KG1 (cell line): ENCODE results near the gene MIDN.

ENCODE experiments used
- DNase-seq: peaks from one replicate; lab custom pipeline; 2025; lab: John Stamatoyannopoulos, UW

The MIDN gene

DNA sequence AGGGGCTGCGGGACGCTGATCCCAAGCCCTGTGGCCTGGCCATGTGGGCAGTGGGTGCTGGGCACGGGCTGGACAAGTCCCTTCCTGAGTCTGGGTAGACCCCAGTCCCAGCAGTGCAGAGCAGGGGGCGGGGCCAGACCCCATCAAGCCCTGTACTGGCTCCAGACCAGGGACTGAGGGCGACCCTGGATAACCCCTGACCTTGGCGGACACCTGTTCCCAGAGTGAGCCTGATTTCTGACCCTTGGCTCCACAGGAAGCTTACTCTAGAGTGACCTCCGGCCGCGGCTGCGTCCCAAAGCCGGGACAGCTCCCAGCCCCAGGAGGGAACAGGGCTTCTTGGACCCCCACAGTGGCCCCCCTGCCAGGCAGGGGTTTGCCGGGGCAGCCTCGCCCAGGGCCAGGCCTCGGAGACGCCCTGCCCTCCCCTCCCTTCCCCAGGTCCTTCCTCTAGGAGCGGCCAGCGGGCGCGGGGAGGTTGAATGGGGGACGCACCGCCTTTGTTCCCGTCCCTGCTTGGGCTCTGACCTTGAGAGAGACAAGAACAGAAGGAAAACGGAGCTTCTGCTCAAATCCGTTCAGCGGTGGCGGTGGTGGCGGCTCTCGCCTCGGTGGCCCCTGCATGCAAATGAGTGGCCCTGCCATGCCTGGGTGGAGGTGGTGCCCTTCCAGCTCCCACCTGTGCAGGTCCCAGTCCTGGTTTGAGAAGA is 35.0 kb downstream of the MIDN start:
- DNase-seq = no peak

GRCh38 chr19:1283917-1284292 is 35.5 kb downstream of the MIDN start:
- DNase-seq = no peak

- no peak for DNase-seq
These were observed 36.1 kb downstream of the MIDN start for GRCh38 chr19:1284293-1284978.

DNA sequence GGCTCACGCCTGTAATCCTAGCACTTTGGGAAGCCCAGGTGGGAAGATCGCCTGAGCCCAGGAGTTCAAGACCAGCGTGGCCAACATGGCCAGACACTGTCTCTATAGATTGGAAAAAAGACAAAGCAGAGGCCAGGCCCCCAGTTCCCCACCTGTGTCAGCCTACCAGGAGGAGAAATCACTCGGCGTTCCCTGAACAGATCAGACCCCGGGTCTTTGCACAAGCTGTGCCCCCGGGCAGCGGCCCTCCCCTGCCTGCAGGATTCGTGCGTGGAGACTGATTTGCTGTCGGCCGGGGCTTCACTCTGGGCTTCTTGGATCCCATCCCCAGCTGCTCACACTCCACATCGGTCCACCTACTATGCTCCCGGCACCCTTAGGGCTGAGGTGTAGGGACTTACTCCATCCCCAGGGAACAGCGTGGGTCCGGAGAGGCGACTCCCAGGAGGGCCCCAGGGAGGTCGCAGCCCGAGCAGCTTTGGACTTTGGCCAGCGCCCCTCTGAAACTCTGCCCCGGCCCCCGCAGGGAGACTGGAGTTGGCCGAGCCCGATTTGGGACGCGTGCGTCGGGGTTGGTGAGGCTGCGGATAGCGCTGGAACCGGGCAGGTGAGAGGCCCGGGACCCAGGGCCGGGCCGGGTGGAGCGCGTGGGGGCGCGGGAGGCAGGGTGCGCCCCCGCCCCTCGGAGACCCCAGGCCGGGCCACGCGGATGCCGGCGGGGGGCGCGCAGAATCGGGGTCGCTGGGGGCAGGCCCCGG is 36.8 kb downstream of the MIDN start:
- DNase-seq = no peak

DNA sequence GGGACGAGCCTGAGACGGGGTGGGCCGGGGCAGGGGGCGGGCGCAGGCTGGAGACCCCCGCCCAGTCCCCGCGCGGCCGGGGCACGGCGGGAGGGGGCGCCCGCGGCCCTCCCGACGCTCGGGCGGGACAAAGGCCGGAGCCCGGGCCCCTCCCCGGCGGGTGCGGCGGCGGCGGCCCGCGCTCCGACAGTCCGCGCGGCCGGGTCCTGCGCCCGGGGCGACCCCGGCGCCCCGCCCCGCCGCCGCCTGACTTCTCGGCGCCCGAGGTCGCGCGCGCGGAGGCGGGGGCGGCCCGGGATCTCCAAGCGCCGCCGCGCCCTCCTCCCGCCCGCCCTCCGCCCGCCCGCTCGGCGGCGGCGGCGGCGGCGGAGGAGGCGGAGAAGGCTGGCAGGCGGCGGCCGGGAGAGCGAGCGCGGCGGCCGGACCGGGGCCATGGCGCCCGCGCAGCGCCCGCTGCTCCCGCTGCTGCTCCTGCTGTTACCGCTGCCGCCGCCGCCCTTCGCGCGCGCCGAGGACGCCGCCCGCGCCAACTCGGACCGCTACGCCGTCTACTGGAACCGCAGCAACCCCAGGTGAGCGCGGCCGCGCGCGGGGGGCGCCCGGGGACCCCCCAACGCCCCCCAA is 37.5 kb downstream of the MIDN start, which contains the start of gene EFNA2:
EFNA2 (plus strand) TSS at position 137 of the 624 bp plus-strand sequence; CDS start at position 433, 296 bp downstream.
- no peak for DNase-seq

GRCh38 chr19:1286487-1287353 is 38.3 kb downstream of the MIDN start:
- DNase-seq = no peak

DNA sequence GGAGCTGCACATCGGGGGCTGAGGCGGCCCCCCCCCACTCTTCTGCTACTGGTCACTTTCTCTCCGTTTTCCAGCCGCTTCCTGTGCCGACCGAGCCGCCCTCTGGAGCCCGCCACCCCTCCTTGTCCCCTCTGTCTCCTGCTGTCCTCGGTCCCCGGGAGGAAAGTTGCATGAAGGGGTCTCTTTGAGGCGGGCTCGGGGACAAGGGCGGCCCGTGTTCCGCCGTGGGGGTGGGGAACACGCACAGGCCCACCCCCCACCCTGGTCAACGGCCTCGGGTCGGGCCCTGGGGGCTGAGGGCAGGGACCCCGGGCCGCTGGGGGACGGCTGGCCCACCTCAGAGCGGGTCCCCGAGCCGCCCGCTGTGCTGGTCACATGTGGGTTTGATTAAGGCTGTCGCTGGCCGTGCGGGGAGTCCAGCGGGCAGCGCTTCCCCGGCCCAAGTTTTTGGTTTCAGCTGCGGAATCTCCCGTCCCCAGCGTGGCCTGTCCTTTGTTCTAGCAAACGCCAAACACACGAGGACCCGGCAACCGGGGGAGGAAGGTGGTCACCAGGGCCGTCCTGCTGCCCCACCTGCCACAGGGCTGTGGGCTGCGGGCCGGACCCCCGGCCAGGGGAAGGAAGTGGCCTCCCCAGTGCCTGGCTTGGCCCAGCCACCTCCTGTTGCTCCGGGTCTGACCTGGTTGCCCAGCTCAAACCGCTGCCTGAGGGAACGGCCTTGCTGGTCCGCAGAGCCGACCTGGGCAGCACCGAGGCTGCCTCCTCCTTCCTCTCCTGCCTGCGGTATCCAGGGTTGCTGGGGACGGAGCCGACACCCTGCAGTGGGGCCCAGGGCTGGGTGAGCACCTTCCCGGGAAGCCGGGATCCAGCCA is 39.2 kb downstream of the MIDN start:
- no peak for DNase-seq

DNA sequence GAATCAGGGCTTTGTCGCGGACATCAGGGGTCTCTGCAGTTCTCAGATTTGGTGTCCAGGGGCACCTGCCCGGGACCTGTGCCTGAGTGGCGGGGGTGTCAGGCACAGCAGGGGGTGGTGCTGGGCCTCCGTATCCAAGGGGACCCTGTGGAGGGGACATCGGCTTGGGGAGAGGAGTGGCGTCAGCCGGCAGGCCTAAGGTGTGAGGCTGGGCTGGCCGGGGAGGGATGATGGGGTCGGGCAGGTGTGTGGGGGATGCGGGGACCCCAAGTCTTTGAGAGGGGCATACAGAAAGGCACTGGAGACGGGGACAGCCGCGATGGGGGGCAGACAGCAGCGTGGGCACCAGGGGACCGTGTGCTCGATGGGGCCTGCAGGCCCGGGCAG is 39.8 kb downstream of the MIDN start:
- DNase-seq = no peak

- DNase-seq = no peak
These were observed 40.7 kb downstream of the MIDN start for GRCh38 chr19:1288833-1289685.

DNA sequence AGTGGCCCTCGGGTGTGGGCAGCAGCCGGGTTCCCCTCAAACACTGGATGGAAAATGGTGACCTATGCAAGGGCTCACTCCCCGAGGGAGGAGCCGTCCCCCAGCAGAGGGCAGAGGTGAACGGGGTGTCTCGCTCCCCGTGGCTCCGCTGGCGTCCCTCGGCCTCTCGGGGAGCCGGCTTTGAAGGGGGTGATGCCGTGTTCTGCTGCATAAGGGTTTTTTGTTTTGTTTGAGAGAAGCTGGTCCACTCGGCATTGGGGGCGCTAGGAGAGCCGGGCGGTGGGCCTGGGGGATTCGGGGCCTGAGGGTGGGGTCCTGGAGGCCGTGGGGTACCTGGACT is 41.3 kb downstream of the MIDN start:
- no peak for DNase-seq

GRCh38 chr19:1290196-1290702 is 41.9 kb downstream of the MIDN start:
- DNase-seq = no peak

GRCh38 chr19:1290703-1291651 is 42.6 kb downstream of the MIDN start:
- DNase-seq = no peak

DNA sequence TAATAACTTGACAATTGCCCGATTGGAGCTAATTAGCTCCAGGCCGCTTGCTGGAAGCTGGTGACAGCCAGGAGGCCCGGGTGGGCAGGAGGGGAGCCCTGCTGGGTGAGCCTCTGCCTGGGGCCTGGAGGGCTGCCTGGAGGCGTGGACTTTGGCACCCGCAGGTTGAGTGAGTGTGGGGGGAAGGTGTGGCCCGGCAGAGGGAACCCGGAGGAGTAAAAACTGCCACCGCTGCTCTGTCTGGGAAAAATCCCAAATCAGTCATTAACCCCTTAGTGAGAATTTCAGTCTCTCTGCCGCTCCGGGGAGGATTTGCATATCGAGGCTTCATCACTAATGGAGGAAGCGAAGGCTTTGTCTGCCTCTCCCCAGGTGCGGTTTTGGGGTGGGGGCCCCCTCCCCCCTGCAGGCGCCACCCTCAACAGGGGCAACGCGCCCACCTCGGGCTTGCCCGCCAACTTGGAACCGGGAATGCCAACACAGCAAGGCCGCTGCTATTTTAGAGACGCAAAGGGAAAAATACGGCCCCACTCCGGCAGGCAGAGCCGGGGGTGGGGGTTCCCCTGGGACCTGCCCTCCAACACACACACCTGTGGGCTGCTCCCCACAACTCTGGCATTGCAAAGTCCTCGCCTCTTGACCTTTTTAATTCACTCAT is 43.5 kb downstream of the MIDN start:
- no peak for DNase-seq

DNA sequence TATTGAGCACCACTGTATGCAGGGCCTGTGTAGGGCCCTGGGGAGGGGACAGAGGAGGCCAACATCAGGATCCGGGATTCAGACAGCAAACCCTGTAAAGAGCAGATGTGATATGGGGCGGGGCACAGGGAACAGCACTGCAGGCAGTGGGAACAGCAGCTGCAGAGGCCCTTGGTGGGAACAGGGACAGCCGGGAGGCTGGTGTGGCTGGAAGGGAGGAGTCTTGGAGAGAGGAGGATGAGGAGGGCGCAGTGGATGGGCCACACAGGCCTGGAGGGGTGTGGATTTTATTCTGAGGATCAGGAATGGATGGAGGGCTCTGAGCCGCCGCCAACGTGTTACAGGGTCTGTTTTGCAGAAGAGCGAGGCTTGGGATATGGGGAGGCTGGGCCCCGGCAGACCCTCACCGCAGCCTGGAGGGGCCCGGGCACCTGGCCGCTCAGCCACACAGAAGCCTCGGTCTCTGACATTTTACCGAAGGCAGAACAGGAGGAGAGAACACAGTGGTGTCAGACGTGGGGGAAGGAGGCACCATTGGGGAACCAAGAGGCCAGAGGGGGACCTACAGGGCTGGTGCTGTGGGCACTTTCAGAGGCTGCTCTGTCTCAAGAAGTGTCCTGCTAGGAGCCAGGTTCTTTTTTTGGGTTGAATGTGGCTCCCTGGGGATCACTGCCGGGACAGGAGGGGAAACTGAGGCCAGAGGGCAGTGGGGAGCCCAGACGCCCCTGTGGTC is 44.2 kb downstream of the MIDN start:
- no peak for DNase-seq

- DNase-seq = no peak
These were observed 45.6 kb downstream of the MIDN start for GRCh38 chr19:1293782-1294604.

GRCh38 chr19:1294688-1295087 is 46.3 kb downstream of the MIDN start:
- no peak for DNase-seq
